Neural cell (in vitro differentiated cells): ENCODE data around the gene SSX4B. TPM values are rescaled to one million over a fixed set of nuclear protein-coding genes. Genes with fewer than 3 reads are reported as not detected.
"Not testable (repeated sequence)": the region's sequence is repeated elsewhere in the genome, so short reads cannot be mapped to it uniquely, and the experiment has no call there.

Experiments
- H2AFZ ChIP-seq: fragments of 200-600, 300-800 bp; sonication (generic), shearing (Covaris generic); 2 replicates; pipeline ENCODE4 v1.6.0; 2014; ENCODE audit warnings: low read depth, mild to moderate bottlenecking, antibody characterized with exemption, low read length, moderate library complexity
- H3F3A ChIP-seq: fragments of 200-600 bp; shearing (Covaris generic); 2 replicates; pipeline ENCODE4 v1.6.1; 2016; ENCODE audit warnings: mild to moderate bottlenecking, moderate library complexity, mixed read lengths, antibody characterized with exemption, low read length; ENCODE audit not compliant: insufficient read depth, poor library complexity, severe bottlenecking
- H3K27ac ChIP-seq: fragments of 200-600, 300-800 bp; sonication (generic), shearing (Covaris generic); 2 replicates; pipeline ENCODE4 v1.5.1; 2014; ENCODE audit warnings: mild to moderate bottlenecking, low read length, moderate library complexity
- H3K27me3 ChIP-seq: fragments of 300-800, 200-600 bp; sonication (generic), shearing (Covaris generic); 2 replicates; pipeline ENCODE4 v1.6.0; 2014; ENCODE audit warnings: mild to moderate bottlenecking, low read depth, low read length, moderate library complexity; ENCODE audit not compliant: insufficient read depth
- H3K36me3 ChIP-seq: fragments of 300-800, 200-600 bp; sonication (generic), shearing (Covaris generic); 2 replicates; pipeline ENCODE4 v1.5.1; 2014; ENCODE audit warnings: mild to moderate bottlenecking, antibody characterized with exemption, low read length, moderate library complexity; ENCODE audit not compliant: insufficient read depth
- H3K4me2 ChIP-seq: fragments of 300-800, 200-600 bp; sonication (generic), shearing (Covaris generic); 2 replicates; pipeline ENCODE4 v1.6.0; 2014; ENCODE audit warnings: mild to moderate bottlenecking, low read length
- H3K4me3 ChIP-seq: fragments of 300-800, 200-600 bp; sonication (generic), shearing (Covaris generic); 2 replicates; pipeline ENCODE4 v1.5.1; 2014; ENCODE audit warnings: mild to moderate bottlenecking, low read length, moderate library complexity
- H3K79me2 ChIP-seq: fragments of 200-600 bp; shearing (Covaris generic); replicated peaks from 2 replicates; pipeline ENCODE4 v1.6.0; 2014; ENCODE audit warnings: mild to moderate bottlenecking, low read length, moderate library complexity; ENCODE audit not compliant: insufficient read depth
- H3K9ac ChIP-seq: fragments of 300-800, 200-600 bp; sonication (generic), shearing (Covaris generic); 2 replicates; pipeline ENCODE4 v1.6.1; 2016; ENCODE audit warnings: mild to moderate bottlenecking, low read length, mixed read lengths
- H3K9me2 ChIP-seq: fragments of 200-600 bp; shearing (Covaris generic); 2 replicates; pipeline ENCODE4 v1.6.1; 2016; ENCODE audit warnings: mild to moderate bottlenecking, low read length, mixed read lengths; ENCODE audit not compliant: insufficient read depth
- H3K9me3 ChIP-seq: fragments of 200-600, 300-800 bp; sonication (generic), shearing (Covaris generic); 2 replicates; pipeline ENCODE4 v1.6.1; 2016; ENCODE audit warnings: mild to moderate bottlenecking, mixed run types, low read length, moderate library complexity, mixed read lengths
- H4K20me1 ChIP-seq: fragments of 200-600 bp; shearing (Covaris generic); 2 replicates; pipeline ENCODE4 v1.6.1; 2016; ENCODE audit warnings: mild to moderate bottlenecking, mixed run types; ENCODE audit not compliant: insufficient read depth
- CTCF ChIP-seq: fragments of 450-650 bp; IDR thresholded peaks from 2 replicates; pipeline ENCODE4 v1.5.1; 2014; ENCODE audit warnings: antibody characterized with exemption, mild to moderate bottlenecking, moderate library complexity; ENCODE audit not compliant: poor library complexity, severe bottlenecking
- EP300 ChIP-seq: fragments of 450-650 bp; conservative IDR thresholded peaks from 2 replicates; pipeline ENCODE4 v1.6.1; 2014; ENCODE audit warnings: antibody characterized with exemption, mild to moderate bottlenecking, moderate library complexity; ENCODE audit not compliant: poor library complexity, severe bottlenecking
- EZH2 ChIP-seq: fragments of 200-600, 300-800 bp; shearing (Covaris generic), sonication (generic); IDR thresholded peaks from 2 replicates; pipeline ENCODE4 v1.6.1; 2014; ENCODE audit warnings: antibody characterized with exemption, low read length, borderline replicate concordance, mild to moderate bottlenecking; ENCODE audit not compliant: insufficient read depth, poor library complexity, severe bottlenecking
- MXI1 ChIP-seq: fragments of 450-650 bp; conservative IDR thresholded peaks from 2 replicates; pipeline ENCODE4 v1.6.1; 2014; ENCODE audit warnings: antibody characterized with exemption, mild to moderate bottlenecking; ENCODE audit not compliant: poor library complexity, severe bottlenecking
- POLR2AphosphoS5 ChIP-seq: IDR thresholded peaks from 2 replicates; pipeline ENCODE4 v1.6.1; 2012
- RAD21 ChIP-seq: fragments of 450-650 bp; conservative IDR thresholded peaks from 2 replicates; pipeline ENCODE4 v1.6.1; 2014; ENCODE audit warnings: antibody characterized with exemption, mild to moderate bottlenecking, moderate library complexity
- SMC3 ChIP-seq: fragments of 450-650 bp; conservative IDR thresholded peaks from 2 replicates; pipeline ENCODE4 v1.6.1; 2014; ENCODE audit warnings: antibody characterized with exemption, mild to moderate bottlenecking, moderate library complexity; ENCODE audit not compliant: poor library complexity
- TAF1 ChIP-seq: IDR thresholded peaks from 2 replicates; pipeline ENCODE4 v1.6.1; 2012; ENCODE audit warnings: low read depth
- polyA plus RNA-seq: library from polyadenylated mRNA; depleted of rRNA; stranded (reverse); fragments of >200 nt; gene quantifications from 2 replicates; pipeline ENCODE4 v1.2.3, GENCODE V29; 2014
- TF ChIP-seq, protein P1 (sequence below): IDR thresholded peaks from 2 replicates; pipeline ENCODE4 v1.6.1; 2012; ENCODE audit warnings: borderline replicate concordance

SSX4B gene
- polyA plus RNA-seq, 1 donor from 2014 or later, result not detected

- H3K27me3 ChIP-seq, H3K79me2 ChIP-seq, H2AFZ ChIP-seq, H3F3A ChIP-seq, H3K9me2 ChIP-seq, H3K36me3 ChIP-seq, H3K4me2 ChIP-seq, H4K20me1 ChIP-seq, H3K27ac ChIP-seq, H3K9ac ChIP-seq, H3K4me3 ChIP-seq, H3K9me3 ChIP-seq: not testable (repeated sequence)
Observed at GRCh38 chrX:48367717-48368408, 43.9 kb downstream of the SSX4B start.

DNA sequence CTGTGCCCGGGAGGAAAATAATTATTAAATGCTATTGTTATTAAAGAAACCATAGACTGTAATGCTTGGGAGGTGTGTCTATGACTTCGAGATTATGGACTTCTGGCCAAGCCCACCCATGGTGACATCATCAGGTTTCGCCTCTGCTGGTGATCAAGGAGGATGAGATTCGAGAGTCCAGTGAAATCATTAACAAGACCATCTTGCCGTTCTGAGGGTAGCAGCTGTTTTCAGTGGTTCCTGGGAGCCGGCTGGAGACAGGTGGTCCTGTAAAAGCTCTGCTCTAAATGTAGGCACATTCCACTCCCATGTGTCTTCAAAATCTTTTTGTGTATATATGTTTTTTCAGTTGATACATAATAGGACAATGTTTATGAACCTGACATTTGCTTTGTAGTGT, 52.5 kb downstream of the SSX4B start:
- H3K9me3 ChIP-seq, H3K79me2 ChIP-seq, H3K9ac ChIP-seq, H3K4me2 ChIP-seq, H3F3A ChIP-seq, H3K27ac ChIP-seq, H2AFZ ChIP-seq, H3K4me3 ChIP-seq, H4K20me1 ChIP-seq, H3K9me2 ChIP-seq, H3K27me3 ChIP-seq, H3K36me3 ChIP-seq: not testable (repeated sequence)

DNA sequence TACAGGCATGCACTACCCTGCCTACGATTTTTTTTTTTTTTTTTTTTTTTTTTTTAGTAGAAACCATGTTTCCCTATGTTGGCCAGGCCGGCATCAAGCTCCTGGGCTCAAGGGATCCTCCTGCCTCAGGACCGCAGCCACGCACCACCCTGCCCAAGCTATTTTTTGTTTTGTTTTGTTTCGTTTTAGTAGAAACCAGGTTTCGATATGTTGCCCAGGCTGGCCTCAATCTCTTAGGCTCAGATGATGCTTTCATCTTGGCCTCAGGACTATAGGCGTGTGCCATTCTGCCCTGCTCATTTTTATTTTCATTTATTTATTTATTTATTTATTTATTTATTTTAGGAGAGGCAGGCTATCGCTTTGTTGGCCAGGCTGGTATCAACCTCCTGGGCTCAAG, 54.1 kb downstream of the SSX4B start:
- Histone ChIP-seq H3F3A (no peaks in the 10 kb centered on the region), H2AFZ (no peak overlapping the region), H3K9ac (no peak overlapping the region)

DNA sequence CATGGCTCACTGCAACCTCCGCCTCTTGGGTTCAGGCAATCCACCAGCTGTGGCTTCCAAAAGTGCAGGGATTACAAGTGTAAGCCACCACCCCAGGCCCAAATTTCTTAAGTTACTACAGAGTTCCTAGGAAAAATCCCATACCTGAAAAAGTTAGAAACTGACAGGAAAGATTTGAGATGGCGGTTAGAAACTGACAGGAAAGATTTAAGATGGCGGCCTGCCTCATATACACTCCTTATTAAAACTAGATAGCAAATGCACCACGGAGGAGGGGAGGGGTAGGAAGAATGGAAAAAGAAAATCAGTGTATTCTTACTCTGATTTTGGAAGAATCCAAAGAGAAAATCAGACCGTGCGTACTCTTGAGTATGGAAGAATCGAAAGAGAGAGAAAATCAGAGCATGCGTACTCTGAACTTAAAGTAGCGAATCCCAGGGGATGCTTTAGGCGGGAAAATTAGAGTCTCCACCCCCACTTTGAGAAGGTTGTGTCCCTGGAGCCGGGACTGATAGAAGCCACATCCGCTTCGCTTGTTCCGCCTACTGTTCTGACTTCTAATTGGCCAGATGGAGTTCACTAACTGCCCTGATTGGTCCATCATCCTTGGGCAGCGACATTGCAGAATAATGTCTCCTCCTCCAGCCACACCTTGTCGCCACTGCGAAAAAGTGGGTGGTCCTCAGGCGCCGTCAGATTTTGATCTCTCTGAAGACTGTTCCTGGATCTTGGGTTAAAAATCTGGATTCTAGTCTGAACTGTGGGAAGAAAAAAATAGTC, 55.3 kb downstream of the SSX4B start, which contains the start of gene SSX3:
TSS of gene SSX3 (minus strand) at position 389 of the 780 bp plus-strand sequence. CDS start 1,454 bp downstream, outside the sequence.
- H3K9ac ChIP-seq, H3K9me3 ChIP-seq, H3K27me3 ChIP-seq, H3K27ac ChIP-seq, H4K20me1 ChIP-seq, H3K4me3 ChIP-seq, H3K36me3 ChIP-seq, H3K79me2 ChIP-seq, H3F3A ChIP-seq, H3K9me2 ChIP-seq, H3K4me2 ChIP-seq, H2AFZ ChIP-seq: not testable (repeated sequence)

More for the DNA sequence above, 54.1 kb downstream of the SSX4B start:
- no peak overlapping the region for H3K4me2 ChIP-seq
- H3K27ac ChIP-seq, result no peak overlapping the region
- TF ChIP-seq EP300 (no peak), RAD21 (no peak), SMC3 (no peak), CTCF (no peak), MXI1 (no peak), POLR2AphosphoS5 (no peak), EZH2 (no peak), TAF1 (no peak)
- TF ChIP-seq, protein P1, sequence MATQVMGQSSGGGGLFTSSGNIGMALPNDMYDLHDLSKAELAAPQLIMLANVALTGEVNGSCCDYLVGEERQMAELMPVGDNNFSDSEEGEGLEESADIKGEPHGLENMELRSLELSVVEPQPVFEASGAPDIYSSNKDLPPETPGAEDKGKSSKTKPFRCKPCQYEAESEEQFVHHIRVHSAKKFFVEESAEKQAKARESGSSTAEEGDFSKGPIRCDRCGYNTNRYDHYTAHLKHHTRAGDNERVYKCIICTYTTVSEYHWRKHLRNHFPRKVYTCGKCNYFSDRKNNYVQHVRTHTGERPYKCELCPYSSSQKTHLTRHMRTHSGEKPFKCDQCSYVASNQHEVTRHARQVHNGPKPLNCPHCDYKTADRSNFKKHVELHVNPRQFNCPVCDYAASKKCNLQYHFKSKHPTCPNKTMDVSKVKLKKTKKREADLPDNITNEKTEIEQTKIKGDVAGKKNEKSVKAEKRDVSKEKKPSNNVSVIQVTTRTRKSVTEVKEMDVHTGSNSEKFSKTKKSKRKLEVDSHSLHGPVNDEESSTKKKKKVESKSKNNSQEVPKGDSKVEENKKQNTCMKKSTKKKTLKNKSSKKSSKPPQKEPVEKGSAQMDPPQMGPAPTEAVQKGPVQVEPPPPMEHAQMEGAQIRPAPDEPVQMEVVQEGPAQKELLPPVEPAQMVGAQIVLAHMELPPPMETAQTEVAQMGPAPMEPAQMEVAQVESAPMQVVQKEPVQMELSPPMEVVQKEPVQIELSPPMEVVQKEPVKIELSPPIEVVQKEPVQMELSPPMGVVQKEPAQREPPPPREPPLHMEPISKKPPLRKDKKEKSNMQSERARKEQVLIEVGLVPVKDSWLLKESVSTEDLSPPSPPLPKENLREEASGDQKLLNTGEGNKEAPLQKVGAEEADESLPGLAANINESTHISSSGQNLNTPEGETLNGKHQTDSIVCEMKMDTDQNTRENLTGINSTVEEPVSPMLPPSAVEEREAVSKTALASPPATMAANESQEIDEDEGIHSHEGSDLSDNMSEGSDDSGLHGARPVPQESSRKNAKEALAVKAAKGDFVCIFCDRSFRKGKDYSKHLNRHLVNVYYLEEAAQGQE, result no peak
- H3K36me3 ChIP-seq, result no peaks in the 10 kb centered on the region
- H3K79me2 ChIP-seq, result no peaks in the 10 kb centered on the region
- no peaks in the 10 kb centered on the region for H3K9me2 ChIP-seq
- H4K20me1 ChIP-seq, result no peaks in the 10 kb centered on the region
- H3K9me3 ChIP-seq, result no peaks in the 10 kb centered on the region
- H3K4me3 ChIP-seq, result no peak overlapping the region
- no peaks in the 10 kb centered on the region for H3K27me3 ChIP-seq
